Effector memory CD4-positive, alpha-beta T cell (primary cell): ENCODE data around the gene COPS6.

Source experiments
- DNase-seq, 3 donors: peaks; one replicate each; pipeline ENCODE4 v3.0.0-alpha.2; 2020
- H3K27ac ChIP-seq: 2 replicates; pipeline ENCODE4 v1.7.0; 2013; ENCODE audit warnings: mild to moderate bottlenecking, low read length, moderate library complexity; ENCODE audit not compliant: insufficient read depth, poor library complexity, severe bottlenecking
- H3K27me3 ChIP-seq: replicated peaks from 2 replicates; pipeline ENCODE4 v1.7.0; 2013; ENCODE audit warnings: mild to moderate bottlenecking, low read length; ENCODE audit not compliant: insufficient read depth, control insufficient read depth, poor library complexity, severe bottlenecking
- H3K36me3 ChIP-seq: 2 replicates; pipeline ENCODE4 v1.7.0; 2013; ENCODE audit warnings: mild to moderate bottlenecking, low read length, moderate library complexity; ENCODE audit not compliant: control insufficient read depth, insufficient read depth
- H3K4me1 ChIP-seq: 2 replicates; pipeline ENCODE4 v1.7.0; 2013; ENCODE audit warnings: low read length, mild to moderate bottlenecking; ENCODE audit not compliant: control insufficient read depth, insufficient read depth, poor library complexity, severe bottlenecking
- H3K4me3 ChIP-seq: 2 replicates; pipeline ENCODE4 v1.7.0; 2013; ENCODE audit warnings: low read length, low read depth, mild to moderate bottlenecking; ENCODE audit not compliant: insufficient read depth, poor library complexity, severe bottlenecking
- H3K9me3 ChIP-seq: 2 replicates; pipeline ENCODE4 v1.7.0; 2013; ENCODE audit warnings: mild to moderate bottlenecking, low read length, moderate library complexity; ENCODE audit not compliant: control insufficient read depth

COPS6 gene

DNA sequence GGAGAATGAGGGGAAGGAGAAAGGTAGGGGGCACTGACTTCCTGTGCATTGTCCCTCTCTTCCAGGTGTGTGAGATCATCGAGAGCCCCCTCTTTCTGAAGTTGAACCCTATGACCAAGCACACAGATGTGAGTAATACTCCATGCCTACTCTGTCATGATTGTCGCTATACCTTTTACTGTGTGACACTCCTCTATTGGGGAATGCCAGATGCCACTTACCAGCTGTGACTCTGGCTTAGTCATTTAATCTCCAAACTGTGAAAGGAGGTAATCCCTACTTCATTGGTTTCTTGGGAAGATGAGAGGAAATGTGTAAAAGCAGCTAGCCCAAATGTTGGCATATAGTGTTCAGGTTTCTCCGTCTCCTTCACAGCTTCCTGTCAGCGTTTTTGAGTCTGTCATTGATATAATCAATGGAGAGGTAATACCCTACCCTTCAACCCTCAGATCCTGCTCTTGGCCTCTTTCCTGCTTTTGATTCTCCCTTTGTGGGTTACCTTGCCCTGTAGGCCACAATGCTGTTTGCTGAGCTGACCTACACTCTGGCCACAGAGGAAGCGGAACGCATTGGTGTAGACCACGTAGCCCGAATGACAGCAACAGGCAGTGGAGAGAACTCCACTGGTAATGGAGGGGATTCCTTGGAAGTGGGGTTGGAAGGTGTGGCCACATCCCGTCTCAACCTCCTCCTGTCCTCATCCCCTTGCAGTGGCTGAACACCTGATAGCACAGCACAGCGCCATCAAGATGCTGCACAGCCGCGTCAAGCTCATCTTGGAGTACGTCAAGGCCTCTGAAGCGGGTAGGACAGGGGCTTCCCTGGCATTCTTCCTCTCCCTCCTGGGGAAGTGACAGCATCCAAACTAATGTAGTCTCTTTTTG, 2.0 kb downstream of the COPS6 start:
- H3K4me3 ChIP-seq: no peak overlapping the region
- peaks cover 53% of the 10 kb centered on the region for H3K36me3 ChIP-seq
- no peaks in the 10 kb centered on the region for H3K27me3 ChIP-seq
- H3K4me1 ChIP-seq: peaks cover 6% of the 10 kb centered on the region
- no peak for DNase-seq
- no peaks in the 10 kb centered on the region for H3K9me3 ChIP-seq
- no peak overlapping the region for H3K27ac ChIP-seq

DNA sequence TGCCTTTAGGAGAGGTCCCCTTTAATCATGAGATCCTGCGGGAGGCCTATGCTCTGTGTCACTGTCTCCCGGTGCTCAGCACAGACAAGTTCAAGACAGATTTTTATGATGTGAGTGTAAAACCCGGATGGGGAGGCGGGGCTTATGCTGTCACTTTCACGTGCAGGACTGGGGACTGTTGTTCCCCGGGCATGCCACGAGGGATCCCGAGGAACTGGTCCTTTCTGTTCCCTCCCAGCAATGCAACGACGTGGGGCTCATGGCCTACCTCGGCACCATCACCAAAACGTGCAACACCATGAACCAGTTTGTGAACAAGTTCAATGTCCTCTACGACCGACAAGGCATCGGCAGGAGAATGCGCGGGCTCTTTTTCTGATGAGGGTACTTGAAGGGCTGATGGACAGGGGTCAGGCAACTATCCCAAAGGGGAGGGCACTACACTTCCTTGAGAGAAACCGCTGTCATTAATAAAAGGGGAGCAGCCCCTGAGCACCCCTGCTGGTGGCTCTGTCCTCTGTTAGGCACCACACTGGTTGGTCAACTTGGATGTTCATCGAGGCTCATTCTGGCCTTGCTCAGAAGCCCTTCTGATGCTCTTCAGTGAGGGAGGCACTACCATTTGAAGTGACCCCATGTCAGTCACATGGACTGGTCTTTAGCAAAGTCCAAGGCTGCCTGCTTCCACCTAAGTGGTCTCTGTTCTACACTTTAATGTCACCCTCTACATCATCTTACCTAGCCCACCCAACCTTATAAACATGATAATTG, 2.8 kb downstream of the COPS6 start:
- Histone ChIP-seq H3K27me3 (no peaks in the 10 kb centered on the region), H3K4me3 (no peak overlapping the region), H3K4me1 (peaks cover 6% of the 10 kb centered on the region), H3K9me3 (no peaks in the 10 kb centered on the region), H3K36me3 (peaks cover 61% of the 10 kb centered on the region), H3K27ac (no peak overlapping the region)
- DNase-seq: no peak

DNA sequence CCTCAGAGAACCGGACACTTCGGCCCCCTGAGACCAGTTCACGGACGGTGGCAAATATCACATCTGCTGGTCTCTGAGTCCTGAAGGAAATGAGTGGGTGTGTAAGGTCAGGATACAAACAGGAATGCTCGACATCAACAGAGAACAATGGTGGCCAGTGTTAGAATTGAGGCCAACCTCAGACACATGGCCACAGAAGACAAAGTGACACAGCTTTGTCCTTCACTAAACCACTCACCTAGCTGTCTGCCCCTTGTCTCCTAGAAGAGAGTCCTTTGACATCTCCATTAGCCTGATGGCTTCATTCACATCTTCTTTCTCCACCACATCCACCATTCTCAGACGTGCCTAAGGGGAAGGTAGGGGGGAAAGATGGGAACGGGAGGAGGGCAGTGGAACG, 4.3 kb downstream of the COPS6 start:
- Histone ChIP-seq H3K4me3 (no peak overlapping the region), H3K27ac (no peak overlapping the region), H3K4me1 (peaks cover 4% of the 10 kb centered on the region), H3K36me3 (peaks cover 73% of the 10 kb centered on the region), H3K9me3 (no peaks in the 10 kb centered on the region), H3K27me3 (no peaks in the 10 kb centered on the region)
- no peak for DNase-seq

DNA sequence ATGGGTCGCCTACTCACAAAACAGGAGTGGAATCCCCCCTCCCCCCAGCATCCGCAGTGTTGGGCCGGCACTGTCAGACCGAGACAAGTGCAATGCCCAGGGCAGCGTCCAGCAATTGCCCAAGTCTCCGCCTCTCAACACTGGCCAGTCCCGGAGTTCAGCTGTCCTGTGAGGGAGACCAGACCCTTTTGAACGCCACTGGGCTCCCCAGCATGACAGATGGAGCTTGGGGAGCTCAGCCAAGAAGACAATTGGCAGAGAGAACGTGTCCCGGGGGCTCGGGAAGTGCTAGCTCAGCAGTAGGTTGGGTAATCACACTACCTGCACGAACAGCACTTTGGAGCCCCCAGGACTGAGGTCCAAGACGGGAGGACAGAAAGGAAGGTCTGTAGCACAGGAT, 4.7 kb downstream of the COPS6 start:
- no peak for DNase-seq
- Histone ChIP-seq H3K27ac (no peak overlapping the region), H3K9me3 (no peaks in the 10 kb centered on the region), H3K4me1 (no peaks in the 10 kb centered on the region), H3K27me3 (no peaks in the 10 kb centered on the region), H3K36me3 (peaks cover 78% of the 10 kb centered on the region), H3K4me3 (no peak overlapping the region)

DNA sequence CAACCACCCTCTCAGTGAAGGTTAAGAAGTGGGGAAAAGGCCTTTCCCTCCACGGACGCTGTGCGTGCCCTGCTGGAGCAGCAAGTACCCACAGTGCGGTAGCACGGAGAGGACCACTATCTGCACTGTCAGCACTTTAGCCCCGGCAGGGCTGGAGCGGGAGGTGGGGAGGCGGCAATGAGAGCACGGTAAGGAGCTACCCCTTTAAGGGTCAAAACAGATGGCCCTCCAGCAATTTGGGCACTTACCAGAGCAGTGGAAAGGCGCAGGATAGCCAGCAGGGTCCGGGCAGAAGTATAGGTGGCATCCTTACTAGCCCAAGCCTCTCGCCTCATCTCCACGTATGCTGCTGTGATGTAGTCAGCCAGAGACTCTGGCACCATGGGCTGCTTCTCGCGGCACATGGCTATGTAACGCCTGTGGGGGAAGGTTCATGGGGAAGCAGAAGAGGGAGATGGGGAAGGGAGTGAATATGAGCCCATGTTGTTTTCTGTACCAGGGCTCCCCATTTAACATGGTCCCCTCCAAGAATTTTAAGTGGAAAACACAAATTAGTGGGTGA, 5.2 kb downstream of the COPS6 start:
- no peaks in the 10 kb centered on the region for H3K4me1 ChIP-seq
- H3K4me3 ChIP-seq: no peak overlapping the region
- no peak overlapping the region for H3K27ac ChIP-seq
- no peaks in the 10 kb centered on the region for H3K9me3 ChIP-seq
- H3K36me3 ChIP-seq: peaks cover 83% of the 10 kb centered on the region
- no peak for DNase-seq
- no peaks in the 10 kb centered on the region for H3K27me3 ChIP-seq

DNA sequence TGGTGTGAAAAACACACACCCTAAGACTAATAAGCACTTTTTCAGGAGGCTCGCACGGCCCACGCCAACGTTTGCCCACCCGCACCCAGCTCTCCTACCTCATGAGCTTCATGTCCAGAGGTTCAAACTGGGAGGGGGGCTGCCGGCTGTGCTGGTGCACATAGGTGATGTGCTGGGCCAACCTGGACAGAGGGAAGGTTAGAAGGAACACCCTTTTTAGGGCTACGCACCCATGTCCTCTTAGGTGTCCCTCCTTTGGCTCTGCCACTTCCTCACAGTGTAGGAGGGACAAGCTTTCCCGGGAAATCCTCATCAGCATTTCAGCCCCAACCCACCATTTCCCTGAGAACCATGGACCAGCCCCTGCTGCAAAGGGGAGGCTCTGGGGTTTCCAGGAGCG, 6.5 kb downstream of the COPS6 start:
- no peak overlapping the region for H3K27ac ChIP-seq
- H3K27me3 ChIP-seq: no peaks in the 10 kb centered on the region
- peaks cover 11% of the 10 kb centered on the region for H3K4me1 ChIP-seq
- peaks cover 88% of the 10 kb centered on the region for H3K36me3 ChIP-seq
- no peak for DNase-seq
- H3K4me3 ChIP-seq: no peak overlapping the region
- no peaks in the 10 kb centered on the region for H3K9me3 ChIP-seq

DNA sequence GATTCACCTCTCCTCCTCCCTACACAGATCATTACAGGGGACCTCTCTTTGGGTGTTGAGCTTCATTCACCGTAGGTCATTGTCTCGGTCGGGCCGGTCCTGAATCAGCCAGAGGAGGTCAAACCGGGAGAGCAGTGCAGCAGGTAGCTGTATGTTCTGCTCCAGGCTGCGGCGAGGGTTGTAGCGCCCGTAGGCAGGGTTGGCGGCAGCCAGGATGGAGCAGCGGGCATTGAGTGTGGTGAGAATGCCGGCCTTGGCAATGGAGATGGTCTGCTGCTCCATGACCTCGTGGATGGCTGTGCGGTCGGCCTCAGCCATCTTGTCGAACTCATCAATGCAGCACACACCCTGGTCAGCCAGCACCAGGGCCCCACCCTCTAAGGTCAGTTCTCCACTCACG, 6.9 kb downstream of the COPS6 start:
- Histone ChIP-seq H3K4me3 (no peak overlapping the region), H3K27me3 (no peaks in the 10 kb centered on the region), H3K36me3 (peaks cover 85% of the 10 kb centered on the region), H3K4me1 (peaks cover 11% of the 10 kb centered on the region), H3K27ac (no peak overlapping the region), H3K9me3 (no peaks in the 10 kb centered on the region)
- DNase-seq: no peak

DNA sequence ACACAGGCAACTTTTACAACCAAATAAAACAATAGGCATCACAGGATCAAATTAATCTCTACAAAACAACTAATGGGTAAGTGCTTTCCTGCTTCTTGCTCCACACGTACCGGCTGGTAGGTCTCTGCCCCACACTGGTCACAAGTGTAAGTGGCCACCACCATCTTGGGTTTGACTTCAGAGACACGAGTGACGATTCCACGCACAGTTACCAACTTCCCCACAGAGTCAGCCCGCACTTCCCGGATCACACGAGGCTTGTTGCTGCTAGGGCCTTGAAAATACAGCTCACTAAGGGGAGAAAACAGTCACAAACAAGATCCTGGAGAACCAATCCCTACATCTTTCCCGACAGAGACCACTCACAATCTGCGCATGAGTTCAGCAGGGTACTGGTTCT, 10.1 kb downstream of the COPS6 start:
- no peaks in the 10 kb centered on the region for H3K9me3 ChIP-seq
- H3K27me3 ChIP-seq: no peaks in the 10 kb centered on the region
- peaks cover 52% of the 10 kb centered on the region for H3K36me3 ChIP-seq
- H3K4me1 ChIP-seq: peaks cover 11% of the 10 kb centered on the region
- no peak for DNase-seq
- H3K27ac ChIP-seq: peak overlapping the region; percentile 96
- no peak overlapping the region for H3K4me3 ChIP-seq

DNA sequence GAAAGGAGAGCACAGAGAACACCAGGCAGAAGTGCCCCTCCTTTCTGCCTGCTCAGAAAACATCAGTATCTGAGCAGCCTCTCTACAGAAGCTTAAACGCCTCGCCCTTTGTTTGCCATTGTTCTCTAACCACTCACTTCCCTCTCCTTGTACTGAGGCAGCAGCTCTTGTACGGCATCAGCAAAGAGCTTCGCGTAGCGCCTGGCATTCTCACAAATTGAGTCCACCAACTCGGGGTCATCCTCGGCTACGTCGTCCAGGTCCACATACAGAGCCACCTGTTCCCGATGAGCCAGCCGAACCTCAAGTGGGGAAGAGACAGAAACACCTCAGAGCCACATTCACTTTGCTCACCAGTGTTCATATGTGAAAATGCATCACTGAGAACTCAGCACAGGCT, 10.7 kb downstream of the COPS6 start:
- Histone ChIP-seq H3K27ac (peak overlapping the region; percentile 96), H3K4me3 (peak overlapping the region; percentile 95), H3K4me1 (peaks cover 11% of the 10 kb centered on the region), H3K36me3 (peaks cover 47% of the 10 kb centered on the region), H3K9me3 (no peaks in the 10 kb centered on the region), H3K27me3 (no peaks in the 10 kb centered on the region)
- DNase-seq: no peak
